Hematopoietic multipotent progenitor cell treated with erythropoietin and hydrocortisone succinate and interleukin-3 and kit ligand, for 15 days (in vitro differentiated cells): ENCODE data around the gene THAP4.
"Not testable (repeated sequence)": the region's sequence is repeated elsewhere in the genome, so short reads cannot be mapped to it uniquely, and the experiment has no call there.

ENCODE experiments used
- DNase-seq: peaks from one replicate; pipeline ENCODE4 v3.0.0-alpha.2; 2015; ENCODE audit warnings: low spot score

THAP4 gene

DNA sequence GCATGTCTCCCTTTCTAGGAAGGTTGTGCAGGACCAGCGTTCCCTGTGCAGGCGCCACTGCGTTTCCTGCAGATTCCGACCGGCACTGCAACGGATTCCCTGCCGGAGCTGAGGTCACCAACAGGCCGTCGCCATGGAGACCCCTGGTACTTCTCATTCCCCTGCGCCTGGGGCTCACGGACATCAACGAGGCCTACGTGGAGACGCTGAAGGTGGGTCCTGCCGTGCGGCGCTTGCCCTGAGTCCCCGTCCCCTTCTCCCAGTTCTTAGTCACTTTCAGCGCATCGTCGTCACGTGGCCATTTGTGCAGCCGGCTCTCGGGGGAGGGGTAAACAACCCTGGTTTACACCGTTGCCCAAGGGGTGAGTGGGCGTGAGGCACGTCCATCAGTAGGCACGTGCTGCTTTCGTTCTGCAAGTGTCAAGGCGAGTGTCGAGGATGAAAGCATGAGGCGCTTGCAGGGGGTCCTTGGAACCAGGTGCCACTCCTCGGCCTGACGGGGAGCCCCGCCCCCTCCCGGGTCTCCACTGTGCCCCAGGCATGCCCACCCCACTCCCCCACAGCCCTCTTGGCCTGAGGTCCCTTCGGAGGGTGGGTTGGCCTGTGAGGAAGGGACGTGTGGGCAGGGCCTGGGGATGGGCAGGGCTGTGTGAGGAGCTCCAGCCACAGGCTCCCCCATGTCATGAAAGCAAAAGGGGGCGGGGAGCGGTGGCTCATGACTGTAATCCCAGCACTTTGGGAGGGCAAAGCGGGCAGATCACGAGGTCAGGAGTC lies 29.9 kb upstream of the THAP4 start:
- no peak for DNase-seq

DNA sequence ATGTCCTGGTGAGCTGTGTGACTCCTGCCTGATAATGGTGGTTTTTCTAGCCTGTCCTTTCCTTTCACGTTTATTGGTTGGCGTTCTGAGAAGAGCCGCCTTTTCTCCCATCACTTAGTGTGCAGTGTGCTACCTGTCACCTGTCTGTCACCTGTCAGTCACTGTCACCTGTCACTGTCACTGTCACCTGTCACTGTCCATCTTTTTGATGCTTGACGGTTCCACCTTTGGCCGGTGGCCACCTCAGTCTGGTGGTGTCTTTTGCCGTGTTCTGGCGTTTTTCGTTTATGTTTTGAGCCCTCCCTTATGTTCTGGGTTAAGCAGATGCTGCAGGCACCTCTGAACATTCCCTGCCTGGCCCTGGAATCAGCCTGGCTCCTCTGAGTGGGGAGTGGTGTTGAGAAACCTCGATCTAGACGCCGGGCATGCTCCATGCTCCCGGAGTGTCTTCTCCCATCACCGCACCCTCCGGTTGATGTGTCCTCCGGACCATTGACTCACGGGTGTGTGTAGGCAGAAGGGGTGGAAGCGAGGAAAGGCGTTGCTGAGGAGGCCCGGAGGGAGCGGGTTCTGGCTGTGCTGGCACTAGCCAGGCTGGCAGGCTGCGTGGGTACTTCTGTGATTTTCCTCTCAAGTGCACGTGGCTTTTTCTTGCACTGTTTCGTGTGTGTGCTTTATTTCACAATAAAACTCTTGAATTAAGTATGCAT lies 28.9 kb upstream of the THAP4 start:
- DNase-seq, result no peak

- not testable (repeated sequence) for DNase-seq
Observed at GRCh38 chr2:241662731-241663130, 25.8 kb upstream of the THAP4 start.

GRCh38 chr2:241660593-241661213 lies 23.7 kb upstream of the THAP4 start:
- DNase-seq, result no peak

- DNase-seq, result peak; percentile 55
Observed at GRCh38 chr2:241659150-241659739, 22.3 kb upstream of the THAP4 start.

DNA sequence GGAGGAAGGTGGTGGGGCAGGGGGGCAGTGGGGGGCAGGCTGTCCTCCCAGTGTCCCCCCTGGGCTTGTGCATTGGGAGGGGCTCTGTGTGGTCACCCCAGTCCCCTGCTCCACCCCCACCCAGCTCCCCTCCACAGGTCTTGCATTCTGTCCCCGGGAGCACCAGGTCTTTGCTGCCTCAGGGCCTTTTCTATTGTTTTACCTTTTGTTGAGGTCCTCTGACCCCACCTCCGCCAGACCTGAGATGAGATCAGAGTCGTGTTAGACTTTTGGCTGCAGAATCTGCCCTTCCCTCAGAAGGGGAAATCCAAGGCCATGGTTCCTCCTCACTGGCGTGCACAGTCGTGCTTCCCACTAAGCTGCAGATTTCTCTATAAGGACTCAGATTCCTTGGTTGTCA lies 21.3 kb upstream of the THAP4 start:
- no peak for DNase-seq

DNA sequence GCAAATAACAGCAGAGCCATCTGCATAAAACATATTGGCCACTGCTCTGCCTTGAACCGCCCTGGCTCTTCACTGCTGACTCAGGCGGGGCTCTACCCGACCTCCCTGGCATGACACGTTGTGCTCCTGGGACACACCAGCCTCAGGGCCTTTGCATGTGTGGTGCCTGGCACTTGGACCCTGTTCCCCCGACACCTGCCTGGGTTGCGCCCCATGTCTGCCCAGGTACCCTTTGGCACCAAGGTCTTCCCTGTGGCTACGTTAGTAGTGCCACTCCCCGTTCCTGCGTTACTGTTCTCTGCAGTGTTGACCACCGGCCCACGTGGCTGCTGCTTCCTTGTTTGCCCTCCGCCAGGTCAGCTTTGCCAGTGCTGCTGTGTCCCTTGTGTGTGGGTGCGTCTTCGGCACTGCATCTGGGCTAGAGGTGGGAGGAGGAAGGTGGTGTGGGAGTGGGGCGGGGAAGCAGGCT lies 20.9 kb upstream of the THAP4 start:
- DNase-seq, result no peak

DNA sequence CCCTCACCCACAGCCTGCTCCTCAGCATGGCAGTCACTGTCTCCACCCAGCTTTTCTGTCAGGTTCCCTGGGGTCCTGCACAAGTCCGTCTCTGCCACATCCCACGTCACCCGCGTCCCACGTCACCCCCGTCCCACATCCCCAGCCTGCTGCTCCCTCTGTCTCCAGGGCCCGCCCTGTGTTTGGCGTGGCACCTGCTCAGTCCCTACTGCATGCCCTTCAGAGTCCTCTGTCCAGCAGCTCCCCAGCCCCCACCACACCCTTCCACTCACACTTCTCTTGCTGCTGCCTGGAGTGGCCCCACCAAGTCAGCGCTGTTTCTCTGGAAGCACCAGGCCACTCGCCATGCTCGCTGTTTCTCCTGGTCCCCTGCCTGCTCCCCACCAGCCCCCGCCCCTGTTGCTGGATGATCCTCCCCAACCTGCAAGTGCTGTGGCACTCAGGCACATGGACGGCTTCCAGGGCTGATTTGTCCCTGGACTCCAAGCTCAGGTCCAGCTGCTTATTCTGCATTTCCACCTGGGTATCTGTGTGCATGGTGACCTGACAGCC lies 19.3 kb upstream of the THAP4 start:
- no peak for DNase-seq

DNA sequence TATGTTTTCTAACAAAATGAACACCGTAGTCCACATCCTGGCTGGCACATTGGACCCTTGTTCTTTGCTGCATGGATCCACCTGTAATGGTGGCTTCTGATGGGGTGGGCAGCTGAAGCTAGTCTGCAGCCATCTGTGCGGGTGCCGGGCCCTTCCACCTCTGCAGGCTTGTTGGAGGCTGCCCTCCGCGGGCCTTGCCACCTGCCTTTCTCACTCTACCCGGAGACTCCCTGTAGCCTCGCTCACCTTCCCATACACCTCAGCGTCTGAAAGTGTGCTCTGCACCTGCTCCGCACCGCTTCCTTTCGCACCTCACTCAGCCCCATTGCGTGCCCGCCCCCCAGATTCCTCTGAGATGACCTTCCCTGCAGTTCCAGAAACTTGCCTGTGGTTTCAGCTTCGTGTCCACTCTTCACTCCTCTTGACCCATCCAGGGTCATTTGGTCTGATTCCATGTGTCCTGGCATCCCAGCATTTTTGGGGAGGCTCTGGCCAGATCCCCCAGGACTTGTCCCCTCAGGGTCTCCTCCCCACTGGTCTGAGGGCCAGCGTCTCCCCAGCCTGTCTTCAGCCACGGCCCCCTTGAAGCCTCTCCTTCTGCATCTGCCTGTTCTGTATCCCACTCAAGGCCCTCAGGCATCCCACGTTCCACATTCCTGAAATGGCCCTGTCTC lies 18.7 kb upstream of the THAP4 start:
- DNase-seq, result no peak

DNA sequence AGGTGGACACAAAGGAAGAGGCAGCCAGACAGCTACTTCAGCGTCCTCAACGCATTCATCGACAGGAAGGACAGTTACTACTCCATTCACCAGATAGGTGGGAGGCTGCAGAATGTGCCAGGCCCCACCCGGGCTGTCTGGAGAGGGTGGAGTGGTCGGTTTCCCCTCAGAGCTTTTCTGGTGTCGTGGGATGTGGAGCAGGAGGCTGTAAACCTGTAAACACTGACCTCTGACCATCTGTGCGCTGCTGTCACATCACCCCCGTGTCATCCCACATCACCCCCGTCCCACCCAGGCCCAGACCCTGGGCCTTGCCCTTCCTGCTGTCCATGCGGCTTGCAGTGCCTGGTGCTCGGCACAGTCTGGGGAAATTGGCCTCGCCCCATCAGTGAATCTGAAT lies 17.6 kb upstream of the THAP4 start:
- no peak for DNase-seq

DNA sequence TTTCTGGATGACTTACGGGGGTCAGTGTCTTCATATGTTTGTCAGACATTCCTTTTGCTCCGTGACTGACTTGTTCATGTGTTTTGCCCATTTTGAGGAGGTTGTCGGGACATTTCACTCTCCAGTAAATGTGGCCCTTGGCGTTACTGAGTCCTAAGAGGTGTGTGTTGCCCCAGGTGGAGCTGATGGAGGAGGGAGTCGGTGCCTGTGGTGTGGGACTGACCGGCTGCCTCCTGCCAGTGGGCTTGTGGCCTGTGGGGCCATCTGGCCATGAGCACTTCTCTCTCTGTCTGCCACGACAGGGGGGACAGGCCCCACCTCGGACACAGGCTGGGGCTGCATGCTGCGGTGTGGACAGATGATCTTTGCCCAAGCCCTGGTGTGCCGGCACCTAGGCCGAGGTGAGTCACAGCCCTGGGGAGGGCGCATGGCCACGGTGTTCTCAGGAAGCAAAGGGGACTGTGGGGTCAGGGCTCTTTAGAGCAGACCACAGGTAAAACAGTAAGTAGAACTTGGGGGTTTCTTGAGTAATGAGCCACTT lies 16.3 kb upstream of the THAP4 start:
- DNase-seq, result no peak

GRCh38 chr2:241652722-241653121 lies 15.8 kb upstream of the THAP4 start:
- no peak for DNase-seq

GRCh38 chr2:241652142-241652541 lies 15.2 kb upstream of the THAP4 start:
- no peak for DNase-seq

DNA sequence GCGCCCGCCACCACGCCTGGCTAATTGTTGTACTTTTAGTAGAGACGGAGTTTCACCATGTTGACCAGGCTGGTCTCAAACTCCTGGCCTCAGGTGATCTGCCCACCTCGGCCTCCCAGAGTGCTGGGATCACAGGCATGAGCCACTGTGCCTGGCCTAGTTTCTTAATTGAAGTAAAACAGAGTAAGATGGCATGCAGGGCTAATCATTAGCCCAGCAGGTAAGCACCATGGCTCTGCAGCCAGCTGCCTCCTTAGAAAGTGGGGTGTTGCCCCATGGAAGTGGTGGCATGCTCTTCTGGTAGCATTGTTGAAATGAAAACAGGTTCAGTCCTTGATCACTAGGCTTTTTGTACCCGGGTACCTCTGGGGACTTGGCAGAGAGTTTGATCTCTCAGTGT lies 13.0 kb upstream of the THAP4 start:
- DNase-seq, result no peak

DNA sequence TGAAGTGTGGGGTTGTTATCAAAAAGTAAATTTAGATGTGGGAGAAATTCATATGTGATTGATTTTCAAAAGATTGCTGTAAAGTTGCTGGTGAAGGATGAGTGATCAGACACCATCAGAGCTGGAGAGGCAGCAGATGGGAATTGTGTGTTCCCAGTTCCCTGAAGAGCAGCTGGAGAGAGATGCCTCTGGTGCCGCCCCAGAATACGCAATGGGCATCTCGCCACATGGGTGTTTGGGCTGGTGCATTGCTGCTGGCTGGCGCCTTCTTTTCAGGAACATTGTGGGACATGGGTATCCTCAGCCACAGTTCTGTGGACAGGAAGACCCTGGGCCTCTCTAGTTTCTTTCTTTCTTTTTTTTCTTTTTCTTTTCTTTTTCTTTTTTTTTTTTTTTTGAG lies 12.4 kb upstream of the THAP4 start:
- DNase-seq, result no peak

DNA sequence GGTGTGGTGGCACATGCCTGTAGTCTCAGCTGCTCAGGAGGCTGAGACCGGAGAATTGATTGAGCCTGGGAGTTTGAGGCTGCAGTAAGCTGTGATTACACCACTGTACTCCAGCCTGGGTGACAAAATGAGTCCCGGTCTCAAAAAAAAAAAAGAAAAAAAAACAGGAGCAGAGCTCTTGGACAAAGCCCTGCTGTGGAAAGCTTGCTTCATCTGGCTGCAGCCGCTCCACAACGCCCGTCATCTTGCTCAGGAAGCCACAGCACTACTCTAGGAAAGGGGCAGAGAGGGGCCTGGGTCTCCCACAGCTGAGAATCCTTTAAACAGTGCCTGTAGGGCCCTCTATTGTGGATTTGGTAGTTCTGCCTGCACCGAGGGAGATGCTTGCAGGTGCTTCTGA lies 11.5 kb upstream of the THAP4 start:
- no peak for DNase-seq

- no peak for DNase-seq
Observed at GRCh38 chr2:241645915-241646645, 9.1 kb upstream of the THAP4 start.

GRCh38 chr2:241645056-241645914 lies 8.3 kb upstream of the THAP4 start:
- DNase-seq, result no peak

- DNase-seq, result no peak
Observed at GRCh38 chr2:241641631-241642030, 4.7 kb upstream of the THAP4 start.
